Measurements from ENCODE around the gene EVA1C.
"Not testable (repeated sequence)": the region's sequence is repeated elsewhere in the genome, so short reads cannot be mapped to it uniquely, and the experiment has no call there.

EVA1C gene

GRCh38 chr21:32423320-32424190 lies 11.0 kb downstream of the EVA1C start:
- DNase-seq (ENCODE audit: insufficient read length, low spot score) (no peak), FAIRE-seq (no peak)

- DNase-seq (ENCODE audit: insufficient read length, low spot score) = no peak
Measured at GRCh38 chr21:32424191-32424535, 11.7 kb downstream of the EVA1C start.

GRCh38 chr21:32424674-32425073 lies 12.2 kb downstream of the EVA1C start:
- DNase-seq (ENCODE audit: insufficient read length, low spot score) (no peak), FAIRE-seq (no peak)

More at GRCh38 chr21:32424191-32424535, 11.7 kb downstream of the EVA1C start:
- FAIRE-seq = no peak

GRCh38 chr21:32425628-32426027 lies 13.1 kb downstream of the EVA1C start:
- no peak for FAIRE-seq
- DNase-seq (ENCODE audit: insufficient read length, low spot score) = no peak

GRCh38 chr21:32426066-32426465 lies 13.6 kb downstream of the EVA1C start:
- DNase-seq (ENCODE audit: insufficient read length, low spot score) = no peak
- FAIRE-seq = no peak

GRCh38 chr21:32426592-32427051 lies 14.1 kb downstream of the EVA1C start:
- DNase-seq (ENCODE audit: insufficient read length, low spot score) (no peak), FAIRE-seq (no peak)

GRCh38 chr21:32427958-32428623 lies 15.6 kb downstream of the EVA1C start:
- FAIRE-seq (no peak), DNase-seq (ENCODE audit: insufficient read length, low spot score) (no peak)

GRCh38 chr21:32432982-32433660 lies 20.6 kb downstream of the EVA1C start:
- not testable (repeated sequence) for FAIRE-seq; DNase-seq (ENCODE audit: insufficient read length, low spot score)

GRCh38 chr21:32437729-32438128 lies 25.2 kb downstream of the EVA1C start:
- FAIRE-seq = no peak
- no peak for DNase-seq (ENCODE audit: insufficient read length, low spot score)

- DNase-seq (ENCODE audit: insufficient read length, low spot score) = no peak
- FAIRE-seq = no peak
Measured at GRCh38 chr21:32442566-32443318, 30.2 kb downstream of the EVA1C start.

- DNase-seq (ENCODE audit: insufficient read length, low spot score) (no peak), FAIRE-seq (no peak)
Measured at GRCh38 chr21:32445101-32445500, 32.6 kb downstream of the EVA1C start.

GRCh38 chr21:32446440-32446839 lies 33.9 kb downstream of the EVA1C start:
- FAIRE-seq; DNase-seq (ENCODE audit: insufficient read length, low spot score): not testable (repeated sequence)

- DNase-seq (ENCODE audit: insufficient read length, low spot score) = no peak
Measured at GRCh38 chr21:32447224-32447623, 34.7 kb downstream of the EVA1C start.

GRCh38 chr21:32448803-32449594 lies 36.5 kb downstream of the EVA1C start:
- FAIRE-seq (no peak), DNase-seq (ENCODE audit: insufficient read length, low spot score) (no peak)

More at GRCh38 chr21:32447224-32447623, 34.7 kb downstream of the EVA1C start:
- FAIRE-seq = no peak

GRCh38 chr21:32450881-32451701 lies 38.6 kb downstream of the EVA1C start:
- not testable (repeated sequence) for FAIRE-seq

GRCh38 chr21:32452191-32452590 lies 39.7 kb downstream of the EVA1C start:
- DNase-seq (ENCODE audit: insufficient read length, low spot score) = not testable (repeated sequence)

More at GRCh38 chr21:32450881-32451701, 38.6 kb downstream of the EVA1C start:
- DNase-seq (ENCODE audit: insufficient read length, low spot score) = not testable (repeated sequence)

GRCh38 chr21:32452641-32453040 lies 40.1 kb downstream of the EVA1C start:
- DNase-seq (ENCODE audit: insufficient read length, low spot score) (no peak), FAIRE-seq (no peak)

More at GRCh38 chr21:32452191-32452590, 39.7 kb downstream of the EVA1C start:
- FAIRE-seq = not testable (repeated sequence)

- no peak for FAIRE-seq
- no peak for DNase-seq (ENCODE audit: insufficient read length, low spot score)
Measured at GRCh38 chr21:32455548-32455947, 43.0 kb downstream of the EVA1C start.

GRCh38 chr21:32456497-32456918 lies 44.0 kb downstream of the EVA1C start:
- DNase-seq (ENCODE audit: insufficient read length, low spot score) = no peak
- no peak for FAIRE-seq
